Heart right ventricle (tissue), 16 donors: ENCODE data around the gene RNU7-1. TPM values are rescaled to one million over a fixed set of nuclear protein-coding genes. Genes with fewer than 3 reads are reported as not detected.

ENCODE experiments used
- ATAC-seq, 8 donors: fragments of 200-7000 bp; cut with Tn5 transposase; one replicate each; pipeline ENCODE4 v1.9.1; 2020; ENCODE audit warnings: mild to moderate bottlenecking in 8 of 8, moderate library complexity in 8 of 8, moderate number of reproducible peaks in 1 of 8
- DNase-seq, 2 donors: peaks; one replicate each; pipeline ENCODE4 v3.0.0-alpha.2; 2020
- H3K27ac ChIP-seq, 10 donors: fragments of 200-600 bp; sonication (generic) in 2 of 10; one replicate each; pipeline versions ENCODE4 v1.5.0 to v1.8.0; 2020 to 2022; ENCODE audit warnings: mild to moderate bottlenecking in 3 of 10
- H3K27me3 ChIP-seq, 7 donors: fragments of 200-600 bp; one replicate each; pipeline ENCODE4 v1.8.0; 2021 to 2022; ENCODE audit warnings: mild to moderate bottlenecking in 2 of 7
- H3K36me3 ChIP-seq, 9 donors: fragments of 200-600 bp; sonication (generic) in 1 of 9; one replicate each; pipeline versions ENCODE4 v1.5.0 to v1.8.0; 2020 to 2022; ENCODE audit warnings: mild to moderate bottlenecking in 2 of 9
- H3K4me1 ChIP-seq, 9 donors: fragments of 200-600 bp; sonication (generic) in 1 of 9; one replicate each; pipeline versions ENCODE4 v1.5.0 to v1.8.0; 2020 to 2022; ENCODE audit warnings: mild to moderate bottlenecking in 4 of 9
- H3K4me3 ChIP-seq, 10 donors: fragments of 200-600 bp; sonication (generic) in 2 of 10; one replicate each; pipeline versions ENCODE4 v1.5.0 to v1.8.0; 2020 to 2022; ENCODE audit warnings: mild to moderate bottlenecking in 7 of 10, moderate library complexity in 2 of 10
- H3K9me3 ChIP-seq, 11 donors: fragments of 200-600 bp in 10 of 11; sonication (generic) in 2 of 11; one replicate each; pipeline versions ENCODE4 v1.5.0 to v1.8.0; 2013 to 2022; ENCODE audit warnings: mild to moderate bottlenecking in 2 of 11, control low read depth in 1 of 11, moderate library complexity in 1 of 11
- CTCF ChIP-seq, 9 donors: fragments of 200-600 bp; sonication (generic) in 2 of 9; IDR thresholded peaks; one replicate each; pipeline versions ENCODE4 v1.5.0 to v1.8.0; 2021 to 2022; ENCODE audit warnings: antibody characterized with exemption in 9 of 9, mild to moderate bottlenecking in 5 of 9, moderate library complexity in 1 of 9
- WGBS, 2 donors: extraction: QIAGEN DNeasy Blood & Tissue Kit; methylation state at CpG; one replicate each; pipeline ENCODE4 v1.1.7; 2013; ENCODE audit warnings: inconsistent platforms in 1 of 2; 5-methylcytosine and 5-hydroxymethylcytosine counted together
- intact Hi-C, 10 donors: fragments of 100-400 bp; cut with DNase I; formaldehyde crosslinking; loops; one replicate each; pipeline versions ENCODE4 v1.11.1 to v1.14.2; 2022
- long read RNA-seq, 3 donors: library from polyadenylated mRNA; unstranded; transcript quantifications; one replicate each; pipeline ENCODE4 v2.0.0, GENCODE V29; 2020 to 2021
- polyA plus RNA-seq, 2 donors: library from polyadenylated mRNA; stranded (reverse); fragments of 200-250 nt; gene quantifications; one replicate each; pipeline ENCODE4 v1.2.3, GENCODE V29; 2013
- total RNA-seq, 10 donors: library from RNA; stranded (reverse); fragmentation: NEBNext Ultra II Directional in 3 of 10; extraction: Animal tissue kit (Norgen Biotek cat#: 25700) in 3 of 10; gene quantifications; one replicate each; pipeline versions ENCODE4 v1.2.1 to v1.2.4, GENCODE V29; 2021 to 2023
- donor health status: Arrhythmogenic right ventricular cardiomyopathy.
- donor health status: ischemic (EF 13 %, LVEDD 7.1; RV severe dilation, severe dysfunction).
- donor health status: healthy with polysubstance abuse.
- donor health status: DM: no; HTN: yes; CAD: no.
- donor health status: DM: no; HTN: no; CAD: no.
- donor health status: ischemic (EF 25% LVEDD 6.9; RV normal size, moderate dysfunction).
- donor health status: ischemic (EF 25% LVEDD 5.7; RV mildly dilated, moderate dysfunction).
- donor health status: healthy.
- donor health status: DM: yes; HTN: yes; CAD: no.
- donor health status: Ischemic cardiomyopathy.
- donor health status: ischemic (EF 35%, LVEDD 5.7; RV mildly dilated, moderate dysfunction).
- donor health status: nonischemic (EF 11% LVEDD 7.7; RV severe dilation, severe dysfunction).
- donor health status: DM: yes; HTN: yes; CAD: no.
- donor health status: PGD.
- donor health status: ischemic (EF 29% LVEDD 5.4; RV normal size, mild dysfunction).
- donor health status: nonischemic (EF 23%, LVEDD 6.1; RV moderate dilation, normal function).

Gene RNU7-1
- total RNA-seq (not detected), polyA plus RNA-seq (not detected)
- long read RNA-seq, donor 1, result 0 reads
- long read RNA-seq, donor 2, result 0 reads
- long read RNA-seq, donor 3, partial matches to known transcripts, result 0 of 1 reads
- long read RNA-seq, donor 3, other reads (novel, unspliced or antisense), result 0 of 1 reads

- no peaks in the 10 kb centered on the region for H3K9me3 ChIP-seq
- ATAC-seq (peak; percentile 60 to 83 (median 76)), DNase-seq (peak; percentile 77 to 85)
- TF ChIP-seq CTCF (IDR thresholded peaks at IDR 0.05), result no peak
- peaks cover 19 to 69% (median 47%) of the 10 kb centered on the region in 9 donors for H3K4me1 ChIP-seq
- 0% methylated on average over 31 of the region's 31 CpGs for WGBS, 2 donors
- peak within 1 kb of the TSS; percentile 56 to 96 (median 78) for H3K4me3 ChIP-seq
- no peaks in the 10 kb centered on the region for H3K27me3 ChIP-seq
- peak within 1 kb of the TSS; percentile 84 to 99 (median 96) for H3K27ac ChIP-seq
- intact Hi-C loops, result loop anchor here in 9 of 10 donors (1.0 to 10.0 kb wide), 15 partner anchors 17 to 171 kb away; partner anchors contain the start of genes C1R (in 3 of the 9), C1RL (in 1 of the 9), EMG1 (in 1 of the 9) and LPCAT3 (in 1 of the 9)
- H3K36me3 ChIP-seq, result peaks cover 0 to 55% (median 11%) of the 10 kb centered on the region in 9 donors
These were observed at the start of gene RNU7-1, which contains the start of gene C12orf57 for GRCh38 chr12:6943722-6944380. Gene RNU7-1 (plus strand): TSS chr12:6943816. Gene C12orf57 (plus strand): TSS chr12:6944022. CDS start chr12:6944122, 100 bp downstream.

- intact Hi-C loops, result no loop called here
- Histone ChIP-seq H3K4me3 (no peak overlapping the region), H3K9me3 (no peaks in the 10 kb centered on the region), H3K27me3 (no peaks in the 10 kb centered on the region), H3K4me1 (peaks cover 0 to 19% (median 13%) of the 10 kb centered on the region in 9 donors), H3K36me3 (no peaks in the 10 kb centered on the region), H3K27ac (no peak overlapping the region)
- WGBS, 2 donors, result 84 to 85% methylated on average over 3 of the region's 3 CpGs
- ATAC-seq (no peak), DNase-seq (no peak)
- TF ChIP-seq CTCF (IDR thresholded peaks at IDR 0.05), result no peak
These were observed 49.3 kb upstream of the RNU7-1 start for GRCh38 chr12:6894321-6894720.

GRCh38 chr12:6896846-6897435 is 46.7 kb upstream of the RNU7-1 start:
- WGBS, 2 donors, result 79 to 81% methylated on average over 6 of the region's 6 CpGs
- DNase-seq (no peak), ATAC-seq (no peak)
- Histone ChIP-seq H3K4me1 (peaks cover 0 to 13% (median 5%) of the 10 kb centered on the region in 9 donors), H3K27me3 (no peaks in the 10 kb centered on the region), H3K9me3 (no peaks in the 10 kb centered on the region), H3K27ac (no peak overlapping the region), H3K36me3 (no peaks in the 10 kb centered on the region), H3K4me3 (no peak overlapping the region)
- TF ChIP-seq CTCF (IDR thresholded peaks at IDR 0.05), result no peak
- intact Hi-C loops, result no loop called here

- 73 to 89% methylated on average over 5 of the region's 5 CpGs for WGBS, 2 donors
- Histone ChIP-seq H3K36me3 (no peaks in the 10 kb centered on the region), H3K27me3 (no peaks in the 10 kb centered on the region), H3K4me1 (peaks cover 0 to 18% (median 11%) of the 10 kb centered on the region in 9 donors), H3K4me3 (no peak overlapping the region), H3K9me3 (no peaks in the 10 kb centered on the region), H3K27ac (no peak overlapping the region)
- intact Hi-C loops, result no loop called here
- TF ChIP-seq CTCF (IDR thresholded peaks at IDR 0.05), result no peak
- DNase-seq (no peak), ATAC-seq (no peak)
These were observed 44.2 kb upstream of the RNU7-1 start for GRCh38 chr12:6899427-6899826.
